NCI-H2196 treated with DMSO at 0.1 percent for 48 hours (cell line): ENCODE results near the gene UXS1.

Experiments used
- DNase-seq: peaks from one replicate; lab custom pipeline; 2025; ENCODE audit not compliant: unreplicated experiment; lab: John Stamatoyannopoulos, UW

UXS1 gene

DNA sequence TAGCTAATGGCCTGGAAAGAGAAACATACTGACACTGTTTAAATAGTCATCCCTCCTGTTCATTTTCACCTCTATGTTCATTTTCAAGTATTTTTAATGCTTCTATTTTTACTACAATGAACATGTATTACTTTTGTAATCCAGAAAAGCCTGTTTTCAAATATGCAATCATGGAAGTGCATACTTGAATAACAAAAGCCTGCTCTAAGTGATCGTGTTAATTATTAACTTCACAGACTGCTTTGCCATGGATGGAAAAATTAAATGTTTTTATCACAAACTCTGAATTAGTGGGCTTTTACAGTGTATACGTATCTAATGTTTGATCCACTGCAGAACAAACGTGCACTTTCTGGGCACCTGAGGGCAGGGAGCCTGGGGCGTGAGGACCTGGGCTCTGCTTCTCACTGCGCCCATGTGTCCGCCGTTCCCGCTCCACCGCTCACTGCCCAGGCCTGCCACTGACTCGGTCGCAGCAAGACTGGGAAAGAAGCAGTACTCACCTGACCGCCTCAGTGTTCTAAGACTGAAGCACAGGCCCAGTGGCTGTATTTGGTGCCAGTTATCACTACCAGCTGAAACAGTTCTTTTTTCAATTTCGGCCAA, 80.6 kb downstream of the UXS1 start:
- no peak for DNase-seq

DNA sequence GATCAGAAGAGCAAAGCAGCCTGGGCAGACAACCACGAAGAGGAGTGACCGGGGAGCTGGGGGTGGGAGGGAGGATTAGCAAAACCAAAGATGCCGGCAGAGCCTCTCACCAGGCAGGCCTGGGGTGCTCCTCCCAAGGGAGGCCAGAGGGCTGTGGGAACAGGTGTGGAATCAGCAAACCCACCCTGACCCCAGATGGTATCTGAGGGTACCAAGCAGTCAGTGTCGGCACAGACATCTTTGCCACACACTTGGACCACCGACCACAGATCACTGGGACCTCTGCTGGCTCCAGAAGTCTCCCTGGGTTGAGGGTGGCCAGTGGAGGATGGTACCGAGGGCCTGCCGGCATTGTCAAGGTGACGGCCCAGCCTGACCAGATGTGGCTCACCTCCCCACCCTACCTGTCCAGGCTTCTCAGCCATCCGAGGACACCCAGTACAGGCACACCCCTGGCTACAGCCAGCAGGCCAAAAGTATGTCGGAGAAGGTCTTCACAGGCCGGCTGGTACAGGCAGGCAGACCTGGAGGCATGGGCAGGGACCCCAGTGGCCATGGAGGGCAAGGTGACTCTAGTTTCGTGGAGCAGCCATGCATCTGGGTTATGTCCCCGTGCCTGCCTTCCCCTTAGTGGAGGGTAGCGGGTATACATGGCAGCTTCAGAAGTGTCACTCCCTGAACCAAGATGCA, 82.1 kb downstream of the UXS1 start:
- no peak for DNase-seq

DNA sequence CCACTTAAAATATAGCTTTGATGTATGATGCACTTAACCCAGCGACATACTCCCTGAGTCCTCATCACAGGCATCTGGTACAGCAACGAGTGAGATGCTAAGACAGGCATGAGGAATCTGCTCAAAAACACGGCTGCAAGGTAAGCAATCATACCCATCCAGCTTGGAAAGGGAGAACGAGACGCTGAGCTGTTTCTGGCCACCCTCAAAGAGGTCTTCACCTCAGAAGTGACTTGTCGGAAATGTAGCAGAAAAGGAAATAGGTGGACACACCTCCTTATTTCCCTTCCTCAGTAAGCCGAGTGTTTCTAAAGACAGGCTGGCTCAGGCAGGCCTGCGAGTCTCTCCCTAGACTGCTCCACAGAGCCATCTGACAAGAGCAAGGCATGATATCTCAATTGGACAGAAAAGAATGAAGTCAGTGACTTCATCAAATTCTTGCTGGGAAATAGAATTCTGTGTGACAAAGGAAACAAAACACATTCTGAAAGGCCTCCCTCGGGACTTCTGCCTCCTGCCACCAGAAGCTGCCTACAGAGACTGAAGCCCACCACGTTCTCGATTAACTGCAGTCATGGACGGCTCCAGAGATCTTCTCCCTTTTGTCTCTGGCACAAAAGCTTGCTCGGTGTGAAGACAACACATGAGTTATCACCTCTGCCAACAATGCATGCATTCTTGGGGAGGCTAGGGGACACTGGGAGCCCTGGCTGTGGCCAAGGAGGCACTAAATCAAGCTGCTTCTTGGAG, 84.3 kb downstream of the UXS1 start:
- DNase-seq: no peak

DNA sequence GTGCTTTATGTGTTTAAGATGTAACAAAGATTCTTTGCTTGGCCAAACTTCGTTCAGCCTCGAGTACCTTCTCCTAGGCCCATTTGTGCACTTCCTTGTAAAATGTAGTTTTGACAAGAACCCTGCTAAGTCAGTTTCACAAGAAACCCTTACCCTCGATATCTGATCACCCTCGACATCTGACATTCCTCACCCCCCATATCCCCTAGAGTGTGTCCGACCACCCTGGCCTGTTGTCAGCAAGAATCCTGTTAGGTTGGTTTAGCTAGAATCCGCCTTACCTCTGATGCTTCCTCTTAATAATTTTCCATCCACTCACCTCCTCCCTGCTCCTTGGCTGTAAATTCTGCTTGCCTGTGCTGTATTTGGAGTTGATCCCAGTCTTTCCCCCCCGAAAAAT, 85.3 kb downstream of the UXS1 start:
- no peak for DNase-seq

DNA sequence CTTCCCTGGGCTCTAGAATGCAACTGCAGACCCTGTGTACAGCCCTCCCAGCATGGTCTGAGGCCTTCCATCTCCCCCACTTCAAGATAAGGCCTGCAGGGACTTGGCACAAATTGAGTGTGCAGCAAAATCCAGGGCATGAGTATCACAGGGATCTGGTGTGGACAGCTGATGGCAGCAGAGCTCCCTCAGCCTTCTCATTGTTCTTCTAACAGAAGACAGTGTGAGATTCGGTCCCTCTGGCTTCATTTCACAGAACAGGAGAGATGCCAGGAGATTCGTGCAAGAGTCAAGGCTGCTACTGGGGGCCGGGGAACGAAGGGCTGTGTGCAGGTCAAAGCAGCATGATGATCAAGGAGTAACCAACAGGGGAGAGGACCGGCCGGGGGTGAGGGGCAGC, 85.8 kb downstream of the UXS1 start:
- no peak for DNase-seq

DNA sequence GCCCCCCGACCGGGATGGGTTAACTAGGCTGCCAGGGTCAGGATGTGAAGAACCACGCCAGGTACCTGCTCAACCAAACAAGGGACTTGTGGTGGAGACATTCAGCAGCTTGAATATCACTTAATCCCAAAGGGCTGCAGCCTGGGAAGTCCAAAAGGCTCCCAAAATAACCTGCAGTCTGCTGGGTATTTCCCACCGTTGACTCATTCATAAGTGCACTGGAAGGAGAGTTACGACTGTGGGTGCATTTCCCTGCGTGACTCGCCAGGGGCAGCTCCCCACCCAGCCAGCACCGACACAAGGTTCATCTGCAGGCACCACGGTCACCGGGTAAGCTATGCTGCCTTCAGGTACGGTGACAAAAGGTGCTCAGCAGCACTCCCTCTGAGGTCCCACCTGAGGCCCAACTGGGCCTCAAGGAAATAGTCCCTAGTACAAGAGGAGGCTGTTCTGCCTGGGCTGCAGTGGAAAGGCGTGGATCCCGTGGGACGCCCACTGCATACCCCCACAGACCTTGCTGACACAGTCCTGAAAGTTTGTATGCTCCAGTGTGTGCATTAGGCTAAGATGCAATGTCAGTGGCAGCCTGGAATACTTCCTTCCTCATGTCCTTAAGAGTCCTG, 86.5 kb downstream of the UXS1 start:
- DNase-seq: no peak

DNA sequence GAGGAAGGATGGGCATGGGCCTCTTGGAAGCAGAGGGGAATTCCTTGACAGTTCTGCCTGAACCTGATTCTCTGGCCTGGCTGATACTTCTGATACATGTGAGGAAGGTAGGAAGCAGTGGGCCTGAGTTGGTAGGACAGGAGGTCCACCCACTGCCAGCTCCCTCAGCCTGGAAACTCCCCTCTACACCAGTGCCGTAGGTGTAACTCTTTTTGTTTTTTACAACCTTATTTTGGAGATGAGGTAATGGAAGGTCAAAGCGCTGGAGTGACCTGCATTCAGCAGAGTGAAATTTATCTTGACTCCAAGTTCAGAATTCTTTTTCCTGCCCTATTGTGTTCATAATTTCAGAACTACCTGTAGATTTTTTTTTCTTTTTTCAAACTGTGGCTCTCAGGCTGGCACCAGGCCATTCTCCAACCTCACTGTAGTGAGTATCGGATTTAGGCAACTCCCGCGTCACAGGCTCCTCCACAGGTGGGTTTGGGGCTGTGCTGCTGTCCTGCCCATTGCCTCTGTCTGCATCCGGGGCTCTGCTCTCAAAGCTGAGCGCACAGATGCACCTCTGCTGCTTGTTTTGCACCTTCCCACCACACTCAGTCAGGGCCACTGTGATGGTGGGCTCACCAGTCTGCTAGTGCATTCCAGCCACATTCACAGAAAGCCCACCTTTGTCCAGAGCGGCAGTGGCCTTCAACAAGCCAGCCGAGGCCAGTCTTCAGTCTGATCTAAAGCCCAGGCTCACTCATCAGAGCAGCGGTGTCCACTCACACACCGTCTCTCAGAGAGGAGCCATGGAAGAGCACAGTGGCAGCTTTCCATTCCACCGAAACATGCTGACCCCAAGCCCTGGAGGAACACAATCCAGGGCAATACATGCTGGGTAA, 87.2 kb downstream of the UXS1 start:
- no peak for DNase-seq

DNA sequence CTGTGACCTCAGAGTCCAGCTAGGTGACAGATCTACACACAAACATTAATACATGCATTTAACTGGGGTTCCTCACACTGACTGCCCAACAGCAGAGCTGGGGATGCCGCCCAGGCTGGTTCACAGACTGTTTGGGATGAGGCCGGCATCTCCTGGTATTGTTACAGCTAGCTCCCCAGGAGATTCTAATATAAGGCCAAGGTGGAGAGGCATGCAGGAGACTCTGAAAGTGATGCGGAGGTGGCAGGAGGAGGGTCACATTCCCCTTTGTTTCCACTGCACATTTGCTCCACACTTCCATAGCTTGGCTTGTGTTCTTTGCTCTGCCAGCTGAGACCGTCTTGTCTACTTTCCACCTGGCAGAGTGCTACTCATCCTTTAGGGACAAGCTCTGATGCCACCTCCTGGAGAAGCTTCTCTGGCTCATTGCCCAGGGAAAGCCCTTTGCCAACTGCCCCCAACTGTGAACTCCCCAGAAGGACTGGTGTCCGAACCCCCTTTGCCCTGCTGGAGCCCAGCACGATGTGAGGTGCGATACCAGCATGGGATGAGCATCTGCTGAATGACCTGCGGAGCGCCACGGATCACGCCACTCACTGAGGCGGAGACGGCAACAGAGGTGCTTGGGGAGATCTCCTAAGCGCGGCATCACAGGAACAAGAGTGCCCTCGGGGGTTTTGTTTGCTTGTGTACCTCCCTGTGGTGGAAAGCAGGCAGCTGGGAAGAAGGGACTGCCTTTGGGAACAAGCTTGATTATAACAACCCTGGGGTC, 88.8 kb downstream of the UXS1 start:
- DNase-seq: no peak

DNA sequence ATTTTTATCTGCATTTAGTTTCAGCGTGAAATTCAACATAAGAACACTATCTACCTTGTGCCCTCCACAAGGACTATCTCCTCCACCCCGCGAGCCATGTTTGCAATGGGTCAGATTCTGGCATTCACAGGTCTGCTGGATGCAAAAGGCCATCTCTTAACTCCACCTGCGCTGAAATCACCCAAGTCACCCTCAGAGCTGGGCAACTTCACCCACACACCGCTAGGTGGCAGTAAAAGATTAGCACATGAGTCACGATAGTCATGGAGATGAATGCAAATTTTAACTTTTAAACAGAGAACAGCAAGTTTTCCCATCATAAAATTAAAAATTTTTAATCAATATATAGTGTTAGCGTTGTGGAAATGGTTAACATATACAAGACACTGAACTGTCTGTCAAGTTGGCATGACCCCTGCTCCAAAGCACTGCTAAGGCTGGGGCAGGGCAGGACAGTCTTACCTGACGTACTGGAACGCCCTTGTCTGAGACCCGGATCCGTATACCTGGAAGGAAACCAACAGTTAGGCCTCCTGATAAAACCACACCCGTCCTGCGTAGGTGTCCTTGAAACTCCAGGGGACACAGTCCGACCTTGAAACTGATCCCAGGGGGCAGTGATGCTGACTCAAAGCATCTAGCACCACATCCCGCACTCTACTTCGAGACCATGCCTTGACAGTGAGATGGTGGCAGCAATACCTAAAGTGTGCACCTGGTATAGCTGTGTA, 89.6 kb downstream of the UXS1 start:
- peak; percentile 47 for DNase-seq

DNA sequence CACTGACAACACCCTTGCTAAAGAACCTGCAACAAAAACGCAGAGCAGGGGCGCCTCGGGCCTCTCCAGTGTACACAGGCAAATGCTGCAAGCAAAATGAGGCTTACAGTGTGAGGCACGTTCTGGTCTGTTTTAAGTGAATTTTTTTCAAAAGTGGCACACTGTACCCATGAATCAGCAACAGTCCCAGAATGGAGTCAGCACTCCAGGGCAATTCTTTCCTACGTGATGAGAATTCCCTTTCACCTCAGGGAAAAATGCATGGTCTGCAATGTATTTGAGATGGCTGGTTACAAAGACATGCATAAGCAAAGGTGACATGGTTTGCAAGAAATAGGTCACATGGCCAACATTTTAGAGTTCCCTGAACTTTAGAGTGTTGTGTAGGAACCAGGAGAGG, 94.4 kb downstream of the UXS1 start:
- no peak for DNase-seq

DNA sequence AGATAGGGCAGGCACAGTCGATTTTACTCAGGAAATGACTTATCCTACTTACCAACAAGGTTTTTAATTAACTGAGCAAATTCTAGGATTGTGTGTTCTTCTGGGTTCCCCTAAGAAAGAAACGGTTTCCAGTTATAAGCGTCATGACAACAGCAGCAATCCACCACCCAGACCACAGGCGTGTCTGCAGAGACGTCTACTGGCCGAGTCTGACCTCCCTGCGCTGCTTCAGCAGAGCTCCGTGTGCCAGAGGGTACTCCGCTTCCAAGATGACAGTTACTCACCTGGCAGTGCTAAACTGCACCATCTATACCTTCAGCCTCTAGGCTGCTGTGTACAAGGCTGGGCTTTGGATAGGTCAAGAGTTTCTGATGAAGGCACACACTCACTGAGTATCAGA, 95.4 kb downstream of the UXS1 start:
- no peak for DNase-seq

DNA sequence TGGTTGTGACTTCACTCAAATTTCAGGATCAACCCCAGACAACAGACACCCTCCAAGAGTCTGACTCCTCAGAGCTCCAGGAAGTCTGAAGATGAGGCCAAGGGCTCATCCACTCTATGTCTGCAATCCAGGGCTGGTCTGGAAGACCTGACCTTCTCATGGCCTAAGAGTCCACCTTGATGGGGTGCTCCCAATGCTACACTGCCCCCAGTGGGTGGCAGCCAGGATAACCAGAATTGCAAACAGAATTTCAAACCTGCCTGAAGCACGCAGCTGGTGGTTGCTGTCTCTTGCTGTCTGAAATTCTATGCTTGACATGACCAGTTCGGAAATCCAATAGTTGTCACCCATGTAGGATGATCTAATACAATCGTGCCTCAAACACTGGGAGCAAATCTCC, 96.0 kb downstream of the UXS1 start:
- peak; percentile 12 for DNase-seq

DNA sequence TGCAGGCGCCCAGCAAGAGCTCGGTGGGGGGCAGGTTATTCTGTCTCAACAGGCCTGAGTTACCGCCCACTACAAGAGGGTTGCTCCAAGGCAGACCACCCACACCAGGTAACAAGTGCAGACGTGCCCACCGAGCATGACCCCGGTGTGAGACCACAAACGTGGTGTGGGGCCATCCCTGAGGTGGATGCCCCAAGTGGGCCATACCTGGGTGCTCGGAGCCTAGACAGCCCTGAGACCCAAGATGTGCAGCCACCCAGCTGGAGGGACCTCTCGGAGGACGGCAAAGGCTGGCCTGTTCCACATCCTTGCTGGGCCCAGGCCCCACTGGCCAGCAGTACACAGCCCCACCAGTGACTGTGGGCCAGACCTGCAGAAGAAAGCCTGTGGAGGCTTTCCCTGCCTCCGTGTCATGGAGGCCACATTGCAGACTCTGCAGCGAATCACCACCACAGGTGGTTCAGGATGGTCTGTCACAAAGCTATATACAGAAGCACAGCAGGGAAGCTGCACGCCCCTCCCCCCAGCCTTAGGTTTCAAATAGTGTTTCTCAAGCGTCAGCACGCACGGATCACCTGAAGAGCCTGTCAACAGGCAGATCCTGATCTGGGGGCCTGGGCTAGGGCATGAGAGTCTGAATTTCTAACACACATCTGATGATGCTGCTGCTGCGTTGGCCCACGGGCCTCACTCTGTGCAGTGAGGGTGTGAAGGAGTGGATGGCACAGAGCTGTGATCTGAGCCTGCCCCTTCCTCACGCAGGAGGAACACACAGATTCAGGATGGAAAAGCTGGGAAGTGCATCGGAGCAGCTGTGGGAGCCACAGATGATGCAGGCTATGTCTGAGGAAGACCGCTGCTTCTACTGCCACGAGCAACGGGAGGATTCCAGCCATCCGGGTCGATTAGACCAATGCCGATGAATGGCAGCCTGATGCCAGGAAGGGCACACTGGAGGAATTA, 96.8 kb downstream of the UXS1 start:
- no peak for DNase-seq

DNA sequence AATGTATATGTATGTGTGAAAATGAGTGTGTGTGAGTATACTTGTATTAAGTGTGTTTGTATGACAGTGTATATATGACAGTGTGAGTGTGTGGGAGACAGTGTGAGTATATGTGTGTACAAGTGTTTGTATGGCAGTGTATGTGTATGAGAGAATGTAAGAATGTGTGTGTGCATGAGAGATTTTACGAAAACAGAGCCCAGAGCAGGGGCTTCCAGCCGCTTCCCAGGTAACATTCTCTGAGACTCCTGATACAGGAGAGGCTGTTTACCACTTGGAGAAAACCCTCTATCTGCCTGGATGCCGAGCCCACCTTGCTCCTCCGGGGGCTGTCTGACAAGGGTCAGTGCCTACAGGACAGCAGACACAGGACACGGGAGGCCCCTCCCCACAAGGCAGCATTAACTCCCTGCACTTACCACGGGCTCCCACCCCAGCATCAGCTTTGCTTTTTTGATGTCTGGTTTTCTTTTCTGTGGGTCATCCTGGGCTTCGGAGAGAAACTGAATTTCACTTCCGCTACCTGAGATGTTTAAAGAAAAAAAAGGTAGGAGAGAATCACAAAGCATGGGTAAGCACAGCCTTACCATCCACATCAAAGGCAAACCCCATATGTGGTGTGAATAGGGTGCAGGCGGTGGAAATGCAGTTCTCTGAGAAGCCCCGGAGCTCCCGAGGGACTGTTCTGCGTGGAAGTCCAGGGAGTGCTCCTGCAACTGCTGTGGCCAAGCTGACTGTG, 97.6 kb downstream of the UXS1 start:
- DNase-seq: no peak

DNA sequence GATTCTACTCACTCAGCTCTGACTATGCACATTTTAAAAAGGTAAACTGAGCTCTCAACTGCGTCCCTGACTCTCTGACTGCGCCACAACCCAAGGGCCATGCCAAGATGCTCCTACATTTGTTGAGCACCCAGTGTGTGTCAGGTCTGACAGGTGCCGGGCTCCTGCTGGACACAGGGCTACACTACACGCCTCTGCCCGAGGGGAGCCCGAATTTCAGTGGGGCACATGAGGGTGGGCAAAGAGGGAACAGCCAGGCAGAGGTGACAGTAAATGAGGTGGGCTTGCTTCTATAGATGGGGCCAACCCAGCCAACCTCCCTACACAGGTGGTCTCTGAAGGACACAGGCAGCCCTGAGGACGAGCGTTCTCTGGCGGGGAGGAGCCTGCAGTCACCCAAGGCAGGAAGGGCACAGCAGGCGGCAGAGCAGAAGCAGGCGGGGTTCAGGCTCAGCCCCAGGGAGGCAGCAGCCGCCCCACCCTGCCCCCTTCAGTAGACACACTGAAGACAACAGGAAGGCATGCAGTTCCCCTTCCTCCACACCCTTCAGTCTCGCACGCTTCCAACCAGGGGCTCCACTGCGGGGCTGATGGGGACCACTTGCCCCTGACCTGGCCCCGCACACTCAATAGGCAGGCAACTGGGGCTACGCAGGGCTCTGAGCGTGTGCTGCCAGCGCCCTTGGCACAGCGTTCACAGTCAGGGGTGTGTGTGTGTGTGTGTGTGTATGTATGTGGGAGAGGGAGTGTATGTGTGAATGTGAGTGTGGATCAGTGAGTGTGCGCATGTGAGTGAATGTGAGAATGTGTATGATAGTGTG, 98.4 kb downstream of the UXS1 start:
- DNase-seq: no peak

DNA sequence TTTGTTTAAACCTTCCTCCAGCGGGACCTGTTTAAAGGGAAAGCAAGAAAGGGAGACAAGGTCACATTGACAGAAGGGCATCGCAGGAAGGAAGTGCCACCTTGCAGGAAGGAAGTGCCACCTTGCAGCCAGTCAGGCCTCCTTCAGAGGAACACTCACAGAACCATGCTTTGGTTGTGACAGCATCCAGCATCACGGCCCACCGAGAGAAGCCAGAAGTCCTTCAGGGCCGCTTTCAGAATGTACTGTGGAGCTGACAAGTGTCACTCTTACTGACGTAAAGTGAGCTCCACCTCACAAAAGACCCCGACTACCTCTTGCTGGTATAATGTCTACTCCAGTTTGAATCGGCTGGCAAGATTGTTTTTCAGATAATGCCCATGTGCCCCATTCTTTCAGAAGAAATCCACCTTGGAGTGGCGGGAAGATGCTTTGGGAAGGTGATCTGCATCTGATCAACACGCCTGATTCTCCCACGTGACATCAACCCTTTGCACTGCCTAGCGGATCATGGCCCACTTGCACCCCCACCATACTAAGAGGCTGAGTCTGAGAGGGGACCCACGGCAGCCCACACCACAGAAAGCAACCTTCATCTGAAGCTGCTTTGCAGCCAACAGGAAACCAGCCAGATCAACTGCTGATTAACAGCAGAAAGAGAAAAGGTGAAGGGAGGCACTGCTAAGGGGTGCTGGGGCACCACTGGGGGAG, 99.8 kb downstream of the UXS1 start:
- no peak for DNase-seq
